GM12878 (cell line): ENCODE measurements around the gene AKT3. TPM values are rescaled to one million over a fixed set of nuclear protein-coding genes. Genes with fewer than 3 reads are reported as not detected.

Experiments used
- ATAC-seq: fragments of 200-7000 bp; cut with Tn5 transposase; 3 replicates; pipeline ENCODE4 v1.9.1; 2020; ENCODE audit warnings: mild to moderate bottlenecking, moderate library complexity
- BruUV-seq: library from RNA; stranded (reverse); fragments of 400-500 nt; replicated peaks from 2 replicates; lab custom pipeline; 2021; lab: Mats Ljungman, UMichigan
- CTCF ChIA-PET: fragments of 300-600 bp; sonication (Branson Sonifier 250); formaldehyde crosslinking; extraction: SDS; loops from one replicate; lab custom pipeline; 2021; ENCODE audit warnings: inconsistent platforms; lab: Yijun Ruan, JAX
- POLR2A ChIA-PET: fragments of 350-600 bp; formaldehyde crosslinking; extraction: SDS; loops from one replicate; lab custom pipeline; 2021; ENCODE audit warnings: inconsistent platforms; lab: Charles Lee
- RAD21 ChIA-PET: fragments of 300-600 bp; sonication (Branson Sonifier 250); formaldehyde crosslinking; loops from one replicate; lab custom pipeline; 2023; ENCODE audit warnings: antibody characterized with exemption; ENCODE audit not compliant: unreplicated experiment; lab: Charles Lee
- SMC1A ChIA-PET: fragments of 300-600 bp; sonication (Branson Sonifier 250); formaldehyde crosslinking; loops from one replicate; lab custom pipeline; 2023; ENCODE audit not compliant: unreplicated experiment, uncharacterized antibody; lab: Charles Lee
- DNase-seq: peaks from one replicate; pipeline ENCODE4 v3.0.0-alpha.2; 2011; ENCODE audit warnings: low read depth, low spot score
- FAIRE-seq: peaks from 3 replicates; lab custom pipeline; 2011; peaks lifted over from hg19 to GRCh38; lab: Jason Lieb, UNC
- H2AFZ ChIP-seq: 2 replicates; pipeline ENCODE4 v1.6.0; 2011; ENCODE audit warnings: low read depth, low read length, control low read depth; ENCODE audit not compliant: control insufficient read depth
- H3K27ac ChIP-seq: 2 replicates; pipeline ENCODE4 v1.5.1; 2011; ENCODE audit warnings: control low read depth; ENCODE audit not compliant: control insufficient read depth, insufficient read depth
- H3K27me3 ChIP-seq, 2 experiments: replicated peaks in 1 of 2; 2 replicates each; pipeline versions ENCODE4 v1.6.0 to v1.6.1; 2011; ENCODE audit warnings: low read length in 1 of 2; ENCODE audit not compliant: control insufficient read depth in 2 of 2, insufficient read depth in 2 of 2
- H3K36me3 ChIP-seq, 2 experiments: 2 replicates each; pipeline ENCODE4 v1.5.1; 2011; ENCODE audit warnings: low read length in 1 of 2; ENCODE audit not compliant: control insufficient read depth in 2 of 2, insufficient read depth in 2 of 2
- H3K4me1 ChIP-seq: 2 replicates; pipeline ENCODE4 v1.6.1; 2011; ENCODE audit warnings: mild to moderate bottlenecking, low read length, moderate library complexity, mixed read lengths; ENCODE audit not compliant: control insufficient read depth, insufficient read depth
- H3K4me2 ChIP-seq: 2 replicates; pipeline ENCODE4 v1.6.0; 2011; ENCODE audit warnings: control low read depth; ENCODE audit not compliant: control insufficient read depth, insufficient read depth
- H3K4me3 ChIP-seq: fragments of 200-600 bp; sonication (generic); 2 replicates; pipeline ENCODE4 v1.5.1; 2016
- H3K79me2 ChIP-seq: 2 replicates; pipeline ENCODE4 v1.6.0; 2011; ENCODE audit warnings: low read length; ENCODE audit not compliant: control insufficient read depth, insufficient read depth
- H3K9ac ChIP-seq: 2 replicates; pipeline ENCODE4 v1.8.0; 2011; ENCODE audit warnings: low read length, control low read depth, mixed read lengths; ENCODE audit not compliant: control insufficient read depth, insufficient read depth
- H3K9me3 ChIP-seq: replicated peaks from 3 replicates; pipeline ENCODE4 v1.5.1; 2011; ENCODE audit warnings: mild to moderate bottlenecking, low read length; ENCODE audit not compliant: control insufficient read depth, insufficient read depth
- H4K20me1 ChIP-seq: 2 replicates; pipeline ENCODE4 v1.6.0; 2011; ENCODE audit not compliant: control insufficient read depth, insufficient read depth
- ASH2L ChIP-seq: fragments of 300-600, 200-600 bp; sonication (generic); IDR thresholded peaks from 2 replicates; pipeline ENCODE4 v1.6.1; 2017; ENCODE audit warnings: low read depth, mild to moderate bottlenecking, borderline replicate concordance
- ATF7 ChIP-seq: fragments of 450-650 bp; IDR thresholded peaks from 2 replicates; pipeline ENCODE4 v1.6.1; 2016; ENCODE audit warnings: low read depth, mild to moderate bottlenecking
- CEBPB ChIP-seq, 2 experiments: fragments of 150-350 bp in 1 of 2; IDR thresholded peaks; 2 replicates each; pipeline ENCODE4 v1.6.1; 2012 to 2014; ENCODE audit warnings: low read depth in 2 of 2, low read length in 2 of 2, borderline replicate concordance in 1 of 2, inconsistent platforms in 1 of 2
- CTCF ChIP-seq, 3 experiments: IDR thresholded peaks in 2 of 3; conservative IDR thresholded peaks in 1 of 3; 2 replicates each; pipeline ENCODE4 v1.5.1; 2011; ENCODE audit warnings: low read depth in 3 of 3, low read length in 3 of 3, mild to moderate bottlenecking in 3 of 3, control low read depth in 2 of 3, moderate library complexity in 2 of 3, inconsistent platforms in 1 of 3, mixed read lengths in 1 of 3; ENCODE audit not compliant: control insufficient read depth in 2 of 3, insufficient read depth in 1 of 3; ENCODE audit errors: extremely low read depth in 1 of 3
- ESRRA ChIP-seq: IDR thresholded peaks from 2 replicates; pipeline ENCODE4 v1.6.1; 2012; ENCODE audit warnings: mild to moderate bottlenecking, low read length, improper control_type of control experiment
- HDGF ChIP-seq: fragments of 450-650 bp; IDR thresholded peaks from 2 replicates; pipeline ENCODE4 v1.6.1; 2016; ENCODE audit warnings: antibody characterized with exemption
- HSF1 ChIP-seq: fragments of 150-350 bp; IDR thresholded peaks from 2 replicates; pipeline ENCODE4 v1.6.1; 2014; ENCODE audit warnings: mild to moderate bottlenecking, low read depth, low read length
- KDM1A ChIP-seq: fragments of 200-600 bp; sonication (generic); IDR thresholded peaks from 2 replicates; pipeline ENCODE4 v1.6.1; 2016; ENCODE audit warnings: borderline replicate concordance
- KLF5 ChIP-seq: fragments of 450-650 bp; IDR thresholded peaks from 2 replicates; pipeline ENCODE4 v1.6.1; 2014; ENCODE audit warnings: mild to moderate bottlenecking; ENCODE audit not compliant: partially characterized antibody
- MAX ChIP-seq: IDR thresholded peaks from 2 replicates; pipeline ENCODE4 v1.6.1; 2012; ENCODE audit warnings: low read depth, low read length, improper control_type of control experiment
- MXI1 ChIP-seq: fragments of 150-350 bp; IDR thresholded peaks from 2 replicates; pipeline ENCODE4 v1.6.1; 2011; ENCODE audit warnings: low read depth, mild to moderate bottlenecking, inconsistent platforms, low read length, improper control_type of control experiment
- STAT3 ChIP-seq: IDR thresholded peaks from 2 replicates; pipeline ENCODE4 v1.6.1; 2011; ENCODE audit warnings: low read depth, low read length, improper control_type of control experiment
- YBX1 ChIP-seq: fragments of 450-650 bp; IDR thresholded peaks from 2 replicates; pipeline ENCODE4 v1.6.1; 2016; ENCODE audit warnings: antibody characterized with exemption
- WGBS: methylation state at CpG from one replicate; pipeline ENCODE4 v1.1.6; 2016; ENCODE audit warnings: low lambda C conversion rate; ENCODE audit not compliant: insufficient replicate concordance, insufficient coverage; ENCODE audit errors: missing lambda C conversion rate; 5-methylcytosine and 5-hydroxymethylcytosine counted together
- in situ Hi-C: fragments of 300-500 bp; cut with MboI; formaldehyde crosslinking; loops from 9 replicates; pipeline ENCODE4 v1.14.3; 2018; ENCODE audit warnings: mixed read lengths
- intact Hi-C: fragments of 100-400 bp; cut with micrococcal nuclease; formaldehyde crosslinking; loops from one replicate; pipeline ENCODE4 v1.14.2; 2022; ENCODE audit not compliant: unreplicated experiment
- polyA plus RNA-seq, 11 experiments: library from polyadenylated mRNA; depleted of rRNA in 4 of 11; unstranded in 6 of 11; stranded (reverse) in 5 of 11; fragments of >200 nt; fragmentation: Nextera tagmentation in 4 of 11; fragmentation: Illumina TruSeq in 1 of 11; extraction: Ambion mirVana in 4 of 11; extraction: Trizol in 1 of 11; gene quantifications; 1 replicate in 1 of 11; 2 replicates in 10 of 11; pipeline versions ENCODE4 v1.2.1 to v1.2.3, GENCODE V29; 2011 to 2016; ENCODE audit warnings: inconsistent platforms in 2 of 11, missing spikeins in 2 of 11, low read depth in 1 of 11
- total RNA-seq, 4 experiments: library from RNA; depleted of rRNA in 3 of 4; stranded (reverse); fragments of >200 nt in 3 of 4; fragmentation: Illumina TruSeq in 1 of 4; extraction: Trizol in 1 of 4; gene quantifications; 2 replicates each; pipeline versions ENCODE4 v1.2.1 to v1.2.3, GENCODE V29; 2013 to 2021

Gene AKT3
- total and polyA plus RNA-seq, 10 of the 15 experiments (the other 5 are each of a cell fraction or from before 2014, with no cell fraction given), result 0.03 to 0.56 (median 0.19) TPM

- no peaks in the 10 kb centered on the region for H3K36me3 ChIP-seq
- no peaks in the 10 kb centered on the region for H3K27me3 ChIP-seq
- DNase-seq (no peak), FAIRE-seq (no peak), ATAC-seq (no peak)
- 95% methylated on average over 1 of the region's 1 CpG for WGBS
- H3K9me3 ChIP-seq, result peaks cover 19% of the 10 kb centered on the region
- H3K4me3 ChIP-seq, result no peak overlapping the region
- SMC1A ChIA-PET, result no interaction called here
- in situ Hi-C loops, result no loop called here
- H3K79me2 ChIP-seq, result no peaks in the 10 kb centered on the region
- RAD21 ChIA-PET, result no interaction called here
- H3K27ac ChIP-seq, result no peak overlapping the region
- H3K9ac ChIP-seq, result no peak overlapping the region
- H2AFZ ChIP-seq, result no peak overlapping the region
- peaks cover 19% of the 10 kb centered on the region for H3K4me1 ChIP-seq
- intact Hi-C loops, result loop anchor here (5.0 to 10.0 kb wide), 2 partner anchors 141 to 241 kb away; no protein-coding TSS in a partner anchor
- H4K20me1 ChIP-seq, result no peaks in the 10 kb centered on the region
- CTCF ChIA-PET, result no interaction called here
- TF ChIP-seq HDGF (no peak), KDM1A (no peak), KLF5 (no peak), HSF1 (no peak), ESRRA (no peak), STAT3 (no peak), MAX (no peak), ATF7 (no peak), MXI1 (no peak), CTCF (IDR thresholded peaks at IDR 0.05 in 2 of 3, conservative IDR thresholded peaks at IDR 0.05 in 1 of 3; ENCODE audit: control insufficient read depth in 2 of 3, extremely low read depth in 1 of 3, insufficient read depth in 1 of 3, low read depth in 3 of 3, low read length in 3 of 3) (no peak), CEBPB (IDR thresholded peaks at IDR 0.05; ENCODE audit: borderline replicate concordance in 1 of 2, low read depth in 2 of 2, low read length in 2 of 2) (no peak), ASH2L (no peak), YBX1 (no peak)
- POLR2A ChIA-PET, result no interaction called here
- no peak overlapping the region for H3K4me2 ChIP-seq
- no TSS peak for BruUV-seq
These were observed 264.1 kb downstream of the AKT3 start for GRCh38 chr1:243585982-243586381.
